GM12892 (cell line): Measurements from ENCODE around the gene MICAL3.

Experiments used
- POLR2A ChIP-seq: IDR thresholded peaks from 2 replicates; pipeline ENCODE4 v1.6.1; 2011; ENCODE audit warnings: low read depth, low read length, control low read depth
- TAF1 ChIP-seq: IDR thresholded peaks from 2 replicates; pipeline ENCODE4 v1.6.1; 2011; ENCODE audit warnings: low read depth, mild to moderate bottlenecking, control low read depth, low read length, borderline replicate concordance

- TF ChIP-seq POLR2A (no peak), TAF1 (no peak)
These were observed 279.9 kb downstream of the MICAL3 start for GRCh38 chr22:17744430-17744829.
